DOHH2 (cell line): ENCODE results near the gene KLHL21.

Experiments used
- H3F3A ChIP-seq: fragments of 200-600 bp; sonication (generic), shearing (Covaris generic); 2 replicates; pipeline ENCODE4 v1.6.0; 2016; ENCODE audit warnings: antibody characterized with exemption, mild to moderate bottlenecking; ENCODE audit not compliant: control insufficient read depth, insufficient read depth
- H3K27ac ChIP-seq: fragments of 200-600 bp; sonication (generic); 2 replicates; pipeline ENCODE4 v1.5.1; 2014; ENCODE audit warnings: low read depth, mild to moderate bottlenecking, low read length, moderate library complexity
- H3K27me3 ChIP-seq: fragments of 200-600 bp; sonication (generic); 2 replicates; pipeline ENCODE4 v1.6.1; 2014; ENCODE audit warnings: mild to moderate bottlenecking, low read length, mixed read lengths; ENCODE audit not compliant: control insufficient read depth
- H3K36me3 ChIP-seq: fragments of 200-600 bp; sonication (generic); 2 replicates; pipeline ENCODE4 v1.6.1; 2014; ENCODE audit warnings: mild to moderate bottlenecking, low read length, moderate library complexity, mixed read lengths; ENCODE audit not compliant: control insufficient read depth
- H3K4me1 ChIP-seq: fragments of 200-600 bp; sonication (generic); 2 replicates; pipeline ENCODE4 v1.6.1; 2014; ENCODE audit warnings: mild to moderate bottlenecking, low read length, mixed read lengths; ENCODE audit not compliant: control insufficient read depth
- H3K4me2 ChIP-seq: fragments of 200-600 bp; sonication (generic); 2 replicates; pipeline ENCODE4 v1.6.0; 2014; ENCODE audit warnings: mild to moderate bottlenecking, low read length, moderate library complexity
- H3K4me3 ChIP-seq: fragments of 200-600 bp; sonication (generic); 2 replicates; pipeline ENCODE4 v1.5.1; 2014; ENCODE audit warnings: mild to moderate bottlenecking, low read length, mixed read lengths
- H3K79me2 ChIP-seq: fragments of 200-600 bp; sonication (generic); 2 replicates; pipeline ENCODE4 v1.6.1; 2014; ENCODE audit warnings: mild to moderate bottlenecking, low read length, mixed read lengths; ENCODE audit not compliant: control insufficient read depth
- H3K9me2 ChIP-seq: fragments of 200-600 bp; sonication (generic); replicated peaks from 2 replicates; pipeline ENCODE4 v1.6.1; 2014; ENCODE audit warnings: mild to moderate bottlenecking, low read length, mixed read lengths; ENCODE audit not compliant: control insufficient read depth
- H3K9me3 ChIP-seq: fragments of 200-600 bp; sonication (generic); 2 replicates; pipeline ENCODE4 v1.6.1; 2014; ENCODE audit warnings: antibody characterized with exemption, low read length, mixed read lengths; ENCODE audit not compliant: control insufficient read depth, insufficient read depth
- H4K20me1 ChIP-seq: fragments of 200-600 bp; sonication (generic); 2 replicates; pipeline ENCODE4 v1.6.0; 2014; ENCODE audit warnings: low read depth, mild to moderate bottlenecking, antibody characterized with exemption, low read length, moderate library complexity; ENCODE audit not compliant: control insufficient read depth, insufficient read depth
- CTCF ChIP-seq: fragments of 200-600 bp; sonication (generic); IDR thresholded peaks from one replicate; pipeline ENCODE4 v1.5.1; 2014; ENCODE audit warnings: antibody characterized with exemption, mild to moderate bottlenecking, low read depth, low read length; ENCODE audit not compliant: poor library complexity, severe bottlenecking
- EZH2phosphoT487 ChIP-seq: fragments of 200-600 bp; sonication (generic); IDR thresholded peaks from 2 replicates; pipeline ENCODE4 v1.6.1; 2017; ENCODE audit warnings: borderline replicate concordance, mild to moderate bottlenecking, antibody characterized with exemption, low read length, moderate library complexity, mixed read lengths

Gene KLHL21

GRCh38 chr1:6603238-6603914, 707 bp upstream of the KLHL21 start:
- H3K4me2 ChIP-seq: peak overlapping the region; percentile 93
- H3K4me3 ChIP-seq: peak overlapping the region; percentile 80
- peaks cover 10% of the 10 kb centered on the region for H3F3A ChIP-seq
- no peak overlapping the region for H3K27ac ChIP-seq
- H3K79me2 ChIP-seq: peaks cover 25% of the 10 kb centered on the region
- H4K20me1 ChIP-seq: peaks cover 10% of the 10 kb centered on the region; the same call in 1 of the 2 replicates
- H3K4me1 ChIP-seq: peaks cover 45% of the 10 kb centered on the region
- no peaks in the 10 kb centered on the region for H3K9me2 ChIP-seq
- no peaks in the 10 kb centered on the region; the same call in 1 of the 2 replicates for H3K36me3 ChIP-seq
- peaks cover 43% of the 10 kb centered on the region for H3K27me3 ChIP-seq
- TF ChIP-seq EZH2phosphoT487: peak; percentile 92; the same call in 1 of the 2 replicates
- no peak for TF ChIP-seq CTCF
- no peaks in the 10 kb centered on the region for H3K9me3 ChIP-seq

- Histone ChIP-seq H3K9me3 (no peaks in the 10 kb centered on the region), H3K9me2 (no peaks in the 10 kb centered on the region), H3K36me3 (peaks cover 9% of the 10 kb centered on the region; the same call in 1 of the 2 replicates), H3K27ac (no peak overlapping the region), H3K4me1 (peaks cover 45% of the 10 kb centered on the region), H3K27me3 (peaks cover 43% of the 10 kb centered on the region), H4K20me1 (peaks cover 10% of the 10 kb centered on the region; the same call in 1 of the 2 replicates), H3K4me3 (peak overlapping the region; percentile 80), H3K4me2 (peak overlapping the region; percentile 93), H3F3A (peaks cover 10% of the 10 kb centered on the region), H3K79me2 (peaks cover 25% of the 10 kb centered on the region)
- TF ChIP-seq CTCF (peak; percentile 24), EZH2phosphoT487 (no peak)
Observed at GRCh38 chr1:6601923-6602668, 573 bp downstream of the KLHL21 start.

- peaks cover 10% of the 10 kb centered on the region; the same call in 1 of the 2 replicates for H3K36me3 ChIP-seq
- peaks cover 10% of the 10 kb centered on the region; the same call in 1 of the 2 replicates for H4K20me1 ChIP-seq
- H3K4me2 ChIP-seq: peak overlapping the region; percentile 93
- H3F3A ChIP-seq: peaks cover 10% of the 10 kb centered on the region
- H3K27me3 ChIP-seq: peaks cover 43% of the 10 kb centered on the region
- H3K27ac ChIP-seq: no peak overlapping the region
- peaks cover 25% of the 10 kb centered on the region for H3K79me2 ChIP-seq
- TF ChIP-seq CTCF (peak; percentile 37), EZH2phosphoT487 (no peak)
- H3K4me3 ChIP-seq: peak overlapping the region; percentile 80
- no peaks in the 10 kb centered on the region for H3K9me3 ChIP-seq
- no peaks in the 10 kb centered on the region for H3K9me2 ChIP-seq
- peaks cover 45% of the 10 kb centered on the region for H3K4me1 ChIP-seq
Observed at GRCh38 chr1:6601049-6601922, 1.4 kb downstream of the KLHL21 start.
